Measurements from ENCODE around the gene NXF1.
A peak's percentile ranks its signal among the peaks of the same experiment; 100 is the strongest.
"Not testable (repeated sequence)": the region's sequence is repeated elsewhere in the genome, so short reads cannot be mapped to it uniquely, and the experiment has no call there.

NXF1 gene

GRCh38 chr11:62775646-62776045, 29.6 kb downstream of the NXF1 start:
- H3K36me3 ChIP-seq (ENCODE audit: insufficient read depth, low read length): peaks cover 24% of the 10 kb centered on the region

GRCh38 chr11:62774407-62774806, 30.8 kb downstream of the NXF1 start:
- peaks cover 24% of the 10 kb centered on the region for H3K36me3 ChIP-seq (ENCODE audit: insufficient read depth, low read length)
- H3K4me2 ChIP-seq (ENCODE audit: low read length): no peak overlapping the region
- H3K27me3 ChIP-seq (ENCODE audit: control insufficient read depth, insufficient read depth, low read length): no peaks in the 10 kb centered on the region
- no peak overlapping the region for H3K9ac ChIP-seq (ENCODE audit: low read depth, low read length)
- peaks cover 14% of the 10 kb centered on the region for H3K4me1 ChIP-seq (ENCODE audit: control insufficient read depth, insufficient read depth, low read length)
- no peaks in the 10 kb centered on the region for H3K9me3 ChIP-seq (replicated peaks; ENCODE audit: low read length)
- no peak overlapping the region for H3K4me3 ChIP-seq (ENCODE audit: low read length)

More at GRCh38 chr11:62775646-62776045, 29.6 kb downstream of the NXF1 start:
- Histone ChIP-seq H3K9ac (ENCODE audit: low read depth, low read length) (no peak overlapping the region), H3K4me1 (ENCODE audit: control insufficient read depth, insufficient read depth, low read length) (peaks cover 10% of the 10 kb centered on the region), H3K4me3 (ENCODE audit: low read length) (no peak overlapping the region), H3K27me3 (ENCODE audit: control insufficient read depth, insufficient read depth, low read length) (no peaks in the 10 kb centered on the region), H3K4me2 (ENCODE audit: low read length) (no peak overlapping the region), H3K9me3 (replicated peaks; ENCODE audit: low read length) (no peaks in the 10 kb centered on the region)

GRCh38 chr11:62771144-62772021, 33.9 kb downstream of the NXF1 start, which contains the start of gene TAF6L:
TSS of gene TAF6L (plus strand) at chr11:62771396. CDS start at chr11:62775784, 4,388 bp downstream.
- Histone ChIP-seq H3K9ac (ENCODE audit: low read depth, low read length) (peak within 1 kb of the TSS; percentile 87), H3K4me2 (ENCODE audit: low read length) (peak within 1 kb of the TSS; percentile 83), H3K27me3 (ENCODE audit: control insufficient read depth, insufficient read depth, low read length) (no peaks in the 10 kb centered on the region), H3K4me1 (ENCODE audit: control insufficient read depth, insufficient read depth, low read length) (peaks cover 14% of the 10 kb centered on the region), H3K9me3 (replicated peaks; ENCODE audit: low read length) (no peaks in the 10 kb centered on the region), H3K36me3 (ENCODE audit: insufficient read depth, low read length) (peaks cover 25% of the 10 kb centered on the region), H3K4me3 (ENCODE audit: low read length) (peak within 1 kb of the TSS; percentile 84)

GRCh38 chr11:62770778-62771143, 34.5 kb downstream of the NXF1 start:
- Histone ChIP-seq H3K4me3 (ENCODE audit: low read length) (peak overlapping the region; percentile 84), H3K36me3 (ENCODE audit: insufficient read depth, low read length) (peaks cover 24% of the 10 kb centered on the region), H3K27me3 (ENCODE audit: control insufficient read depth, insufficient read depth, low read length) (no peaks in the 10 kb centered on the region), H3K9ac (ENCODE audit: low read depth, low read length) (peak overlapping the region; percentile 87), H3K4me1 (ENCODE audit: control insufficient read depth, insufficient read depth, low read length) (peaks cover 14% of the 10 kb centered on the region), H3K9me3 (replicated peaks; ENCODE audit: low read length) (no peaks in the 10 kb centered on the region), H3K4me2 (ENCODE audit: low read length) (peak overlapping the region; percentile 83)

- Histone ChIP-seq H3K4me3 (ENCODE audit: low read length) (peak overlapping the region; percentile 100), H3K4me2 (ENCODE audit: low read length) (peak overlapping the region; percentile 99)
- not testable (repeated sequence) for H3K4me1 ChIP-seq (ENCODE audit: control insufficient read depth, insufficient read depth, low read length); H3K9ac ChIP-seq (ENCODE audit: low read depth, low read length); H3K36me3 ChIP-seq (ENCODE audit: insufficient read depth, low read length); H3K27me3 ChIP-seq (ENCODE audit: control insufficient read depth, insufficient read depth, low read length); H3K9me3 ChIP-seq (replicated peaks; ENCODE audit: low read length)
Measured at GRCh38 chr11:62760867-62761227, 44.4 kb downstream of the NXF1 start.

- Histone ChIP-seq H3K9me3 (replicated peaks; ENCODE audit: low read length) (no peaks in the 10 kb centered on the region), H3K36me3 (ENCODE audit: insufficient read depth, low read length) (no peaks in the 10 kb centered on the region), H3K4me3 (ENCODE audit: low read length) (no peak overlapping the region), H3K9ac (ENCODE audit: low read depth, low read length) (no peak overlapping the region), H3K4me1 (ENCODE audit: control insufficient read depth, insufficient read depth, low read length) (peaks cover 14% of the 10 kb centered on the region), H3K27me3 (ENCODE audit: control insufficient read depth, insufficient read depth, low read length) (no peaks in the 10 kb centered on the region), H3K4me2 (ENCODE audit: low read length) (no peak overlapping the region)
Measured at GRCh38 chr11:62757846-62758788, 47.1 kb downstream of the NXF1 start.

DNA sequence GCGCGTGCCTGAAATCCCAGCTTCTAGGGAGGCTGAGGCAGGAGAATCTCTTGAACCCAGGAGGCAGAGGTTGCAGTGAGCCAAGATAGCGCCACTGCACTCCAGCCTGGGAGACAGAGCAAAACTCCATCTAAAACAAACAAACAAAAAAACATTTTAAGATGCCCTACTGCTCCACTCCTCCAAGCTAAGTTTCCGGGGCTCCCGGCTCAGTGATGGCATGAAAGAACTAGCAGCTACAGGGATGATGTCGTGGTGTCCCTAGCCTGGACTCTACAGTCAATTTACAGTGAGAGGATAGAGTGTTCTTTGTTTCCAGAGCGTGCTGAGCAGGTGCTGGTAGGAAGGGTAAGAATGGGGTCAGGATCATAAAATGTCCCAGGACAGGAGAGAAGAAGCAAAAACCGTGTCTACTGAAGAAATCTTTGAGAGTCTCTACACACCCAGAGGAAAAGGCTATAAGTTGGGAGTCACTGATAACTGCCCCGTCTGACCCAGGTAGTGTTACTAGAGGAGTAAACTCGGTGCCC, 50.1 kb downstream of the NXF1 start:
- Histone ChIP-seq H3K9me3 (replicated peaks; ENCODE audit: low read length) (no peaks in the 10 kb centered on the region), H3K4me1 (ENCODE audit: control insufficient read depth, insufficient read depth, low read length) (peaks cover 6% of the 10 kb centered on the region), H3K4me3 (ENCODE audit: low read length) (no peak overlapping the region), H3K27me3 (ENCODE audit: control insufficient read depth, insufficient read depth, low read length) (no peaks in the 10 kb centered on the region), H3K4me2 (ENCODE audit: low read length) (no peak overlapping the region), H3K9ac (ENCODE audit: low read depth, low read length) (no peak overlapping the region), H3K36me3 (ENCODE audit: insufficient read depth, low read length) (no peaks in the 10 kb centered on the region)

GRCh38 chr11:62753736-62754603, 51.3 kb downstream of the NXF1 start, which contains the start of gene ZBTB3:
TSS of gene ZBTB3 (minus strand) at chr11:62754160. CDS start at chr11:62753664, 496 bp downstream.
- H3K4me1 ChIP-seq (ENCODE audit: control insufficient read depth, insufficient read depth, low read length): peaks cover 6% of the 10 kb centered on the region
- peak within 1 kb of the TSS; percentile 82 for H3K4me2 ChIP-seq (ENCODE audit: low read length)
- no peaks in the 10 kb centered on the region for H3K9me3 ChIP-seq (replicated peaks; ENCODE audit: low read length)
- H3K9ac ChIP-seq (ENCODE audit: low read depth, low read length): peak within 1 kb of the TSS; percentile 84
- H3K27me3 ChIP-seq (ENCODE audit: control insufficient read depth, insufficient read depth, low read length): no peaks in the 10 kb centered on the region
- H3K36me3 ChIP-seq (ENCODE audit: insufficient read depth, low read length): no peaks in the 10 kb centered on the region
- peak within 1 kb of the TSS; percentile 75 for H3K4me3 ChIP-seq (ENCODE audit: low read length)

- no peaks in the 10 kb centered on the region for H3K27me3 ChIP-seq (ENCODE audit: control insufficient read depth, insufficient read depth, low read length)
- no peaks in the 10 kb centered on the region for H3K9me3 ChIP-seq (replicated peaks; ENCODE audit: low read length)
- peak overlapping the region; percentile 55 for H3K4me2 ChIP-seq (ENCODE audit: low read length)
- no peaks in the 10 kb centered on the region for H3K36me3 ChIP-seq (ENCODE audit: insufficient read depth, low read length)
- peaks cover 6% of the 10 kb centered on the region for H3K4me1 ChIP-seq (ENCODE audit: control insufficient read depth, insufficient read depth, low read length)
- H3K4me3 ChIP-seq (ENCODE audit: low read length): peak overlapping the region; percentile 75
- peak overlapping the region; percentile 84 for H3K9ac ChIP-seq (ENCODE audit: low read depth, low read length)
Measured at GRCh38 chr11:62752994-62753735, 52.1 kb downstream of the NXF1 start.

DNA sequence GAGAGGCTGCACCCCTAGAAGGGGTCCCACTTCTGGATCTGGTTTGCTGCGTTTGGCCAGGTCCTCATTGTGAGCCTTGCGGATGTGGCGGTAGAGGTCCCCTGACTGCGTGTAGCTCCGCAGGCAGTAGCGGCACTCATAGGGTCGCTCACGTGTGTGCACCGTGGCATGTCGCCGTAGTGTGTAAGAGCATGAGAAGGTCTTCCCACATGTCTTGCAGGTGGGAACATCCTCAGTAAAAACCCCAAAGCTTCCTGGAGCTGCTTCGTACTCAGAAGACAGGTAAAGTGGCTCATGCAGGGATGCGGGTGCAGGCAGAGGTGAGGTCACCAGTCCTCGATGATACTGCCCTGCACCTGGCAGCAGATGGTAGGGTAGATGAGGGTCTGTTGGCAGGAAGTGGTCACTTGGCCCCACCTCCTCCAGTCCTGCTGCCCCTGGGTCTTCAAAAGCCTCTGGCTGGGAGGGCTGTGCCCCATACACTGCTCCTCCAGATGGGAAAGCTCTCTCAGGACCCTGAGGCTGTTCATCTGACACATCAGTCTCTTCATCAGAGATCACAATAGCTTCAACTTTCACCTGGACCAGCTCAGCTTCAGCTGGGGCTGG, 53.0 kb downstream of the NXF1 start:
- no peak overlapping the region for H3K4me2 ChIP-seq (ENCODE audit: low read length)
- no peak overlapping the region for H3K9ac ChIP-seq (ENCODE audit: low read depth, low read length)
- H3K9me3 ChIP-seq (replicated peaks; ENCODE audit: low read length): no peaks in the 10 kb centered on the region
- peaks cover 6% of the 10 kb centered on the region for H3K4me1 ChIP-seq (ENCODE audit: control insufficient read depth, insufficient read depth, low read length)
- no peaks in the 10 kb centered on the region for H3K36me3 ChIP-seq (ENCODE audit: insufficient read depth, low read length)
- H3K4me3 ChIP-seq (ENCODE audit: low read length): no peak overlapping the region
- H3K27me3 ChIP-seq (ENCODE audit: control insufficient read depth, insufficient read depth, low read length): no peaks in the 10 kb centered on the region

Data from skeletal muscle satellite cell (primary cell).